ENCODE measurements around the gene CYB5D1.
A peak's percentile ranks its signal among the peaks of the same experiment; 100 is the strongest.
"Not testable (repeated sequence)": the region's sequence is repeated elsewhere in the genome, so short reads cannot be mapped to it uniquely, and the experiment has no call there.

Gene CYB5D1

DNA sequence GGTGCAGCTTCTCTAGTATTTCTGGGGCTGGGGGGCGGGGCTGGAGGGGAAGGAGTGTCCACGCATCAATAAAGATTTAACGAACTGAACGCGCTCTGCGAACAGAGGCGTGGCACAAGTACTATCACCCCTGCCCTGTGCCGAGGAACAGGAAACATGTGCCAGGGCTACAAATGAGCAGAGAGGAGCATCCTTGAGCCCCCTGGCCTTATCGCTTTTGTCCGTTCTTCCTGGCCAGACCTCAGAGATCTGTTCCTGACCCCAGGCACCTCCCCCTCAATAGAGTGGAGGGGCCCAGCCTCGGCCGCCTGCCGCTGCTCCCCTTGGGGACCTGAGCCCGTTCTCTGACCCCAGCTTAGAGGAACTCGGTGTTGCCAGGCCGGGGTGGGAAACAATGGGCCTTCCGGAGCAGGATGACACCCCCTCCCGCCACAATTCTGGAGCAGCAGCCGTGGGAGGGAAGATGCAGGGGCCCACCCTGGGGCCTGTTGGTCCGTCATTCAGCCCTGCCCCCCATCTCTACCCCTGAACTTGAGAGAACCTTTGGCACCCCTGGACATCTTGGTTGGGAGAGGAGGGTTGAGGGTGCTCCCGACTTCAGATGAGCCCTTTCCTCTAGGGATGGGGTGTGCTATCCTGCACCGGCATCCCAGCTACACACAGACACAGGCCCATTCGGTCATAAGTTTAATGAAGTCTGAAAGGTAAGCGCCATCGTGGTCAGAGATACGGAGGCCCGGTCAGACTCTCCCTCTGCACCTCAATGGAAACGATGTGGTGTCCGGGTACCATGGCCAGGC lies 1.6 kb upstream of the CYB5D1 start:
- DNase-seq (ENCODE audit: low read depth in 3 of 3): no peak

DNA sequence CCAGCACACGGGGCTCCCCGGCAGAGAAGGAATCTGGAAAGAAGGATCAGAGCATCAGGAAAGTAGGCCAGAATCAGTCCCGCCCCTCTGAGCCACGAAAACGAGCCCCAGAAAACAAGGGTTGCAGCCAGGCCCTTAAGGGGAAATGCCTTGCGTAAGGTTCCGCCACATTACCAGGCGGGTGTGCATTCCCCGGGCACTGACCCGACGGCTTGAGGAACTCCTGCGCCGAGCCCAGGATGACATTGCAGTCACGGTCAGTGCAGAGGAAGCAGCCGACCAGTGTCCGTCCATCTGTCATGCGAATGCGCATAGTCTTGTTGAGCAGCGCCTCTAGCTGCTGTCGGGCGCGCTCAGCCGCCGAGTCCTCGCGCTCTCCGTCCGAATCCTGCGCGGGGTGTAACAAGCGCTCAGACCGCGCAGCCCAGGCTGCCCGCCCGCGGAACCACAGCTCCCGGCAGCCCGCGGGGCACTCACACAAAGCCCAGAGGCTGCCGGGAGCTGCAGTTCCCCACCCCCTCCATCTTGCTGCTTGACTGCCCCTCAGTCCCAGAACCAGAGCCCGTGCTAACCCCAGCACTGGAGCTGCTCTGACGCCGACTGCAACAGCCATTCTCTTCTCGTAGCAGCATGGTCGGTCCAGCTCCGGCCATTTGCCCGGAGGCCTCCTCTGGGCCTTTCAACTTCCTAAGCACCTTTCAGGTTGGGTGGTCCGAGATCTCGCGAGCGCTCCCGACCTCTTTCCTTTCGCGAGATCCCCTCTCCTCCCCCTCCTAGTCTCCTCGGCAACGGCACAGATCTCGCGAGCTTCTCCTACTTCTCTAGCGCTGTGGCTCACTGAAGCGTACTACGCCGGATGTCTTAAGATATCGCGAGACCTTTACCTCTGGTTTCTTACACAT lies 741 bp upstream of the CYB5D1 start, which contains the start of gene NAA38:
TSS of gene NAA38 (minus strand) at position 749 of the 902 bp plus-strand sequence. CDS start at position 653, 96 bp downstream.
- DNase-seq (ENCODE audit: low read depth in 3 of 3): peak; percentile 79 to 94 (median 91)

DNA sequence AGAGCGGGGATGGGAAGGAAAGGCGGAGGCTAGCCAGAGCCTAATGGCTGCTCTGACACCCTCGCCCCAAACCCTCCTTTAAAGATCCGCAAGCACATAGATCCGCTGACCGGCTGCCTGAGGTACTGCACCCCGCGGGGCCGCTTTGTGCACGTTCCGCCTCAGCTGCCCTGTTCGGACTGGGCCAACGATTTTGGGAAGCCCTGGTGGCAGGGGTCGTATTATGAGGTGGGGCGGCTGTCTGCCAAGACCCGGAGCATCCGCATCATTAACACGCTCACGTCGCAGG lies 663 bp downstream of the CYB5D1 start:
- no peak for DNase-seq (ENCODE audit: low read depth in 3 of 3)

DNA sequence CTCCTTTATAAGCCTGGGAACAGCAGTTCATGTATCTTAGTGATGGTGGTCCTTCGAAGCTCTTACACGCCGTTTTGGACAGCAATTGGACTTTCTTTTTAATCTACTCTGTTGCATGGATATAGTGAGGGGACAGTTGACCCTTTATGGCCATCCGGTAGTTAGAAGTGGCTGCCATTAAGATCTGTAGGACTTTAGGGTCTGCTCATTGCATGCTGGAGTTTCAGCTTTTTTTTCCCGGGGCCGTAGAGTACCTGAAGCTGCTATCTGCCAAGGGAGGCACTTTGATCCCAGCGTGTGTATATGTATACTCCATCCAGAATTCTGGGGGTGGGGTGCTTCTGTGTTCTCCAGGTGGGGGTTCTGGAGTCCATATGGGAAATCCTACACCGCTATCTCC lies 1.2 kb downstream of the CYB5D1 start:
- DNase-seq (ENCODE audit: low read depth in 3 of 3): no peak

DNA sequence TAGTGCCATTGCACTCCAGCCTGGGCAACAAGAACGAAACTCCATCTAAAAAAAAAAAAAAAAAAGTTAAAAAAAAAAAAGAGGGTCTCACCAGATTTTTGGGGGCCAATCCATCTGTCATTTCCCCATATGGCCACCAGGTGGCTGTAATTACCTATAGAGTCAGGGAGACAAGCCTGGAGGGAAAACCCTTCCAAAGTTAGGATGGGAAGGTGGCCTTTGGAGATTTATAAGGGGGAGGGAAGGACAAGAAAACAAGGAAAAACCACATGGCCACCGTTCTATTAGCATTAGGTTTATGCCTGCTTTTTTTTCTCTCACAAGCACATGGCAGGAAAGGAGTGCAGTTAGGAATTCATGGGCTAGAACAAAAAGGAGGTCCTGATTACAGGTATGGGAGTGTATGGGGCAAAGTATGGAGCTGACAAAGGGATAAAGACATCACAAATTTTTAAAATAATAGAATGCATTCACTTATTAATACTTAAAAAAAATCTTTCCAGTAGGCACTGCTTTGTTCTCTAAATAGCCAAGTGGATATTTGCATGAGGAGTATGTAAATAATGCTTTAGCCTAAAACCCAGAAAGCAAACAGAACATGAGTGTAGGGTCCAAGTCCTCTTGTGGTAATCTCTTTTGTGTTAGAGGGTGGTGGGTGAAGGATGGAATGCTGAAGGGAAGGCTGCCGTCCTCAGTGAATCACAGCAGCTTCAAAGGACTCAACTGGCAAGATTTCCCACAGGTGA lies 5.1 kb downstream of the CYB5D1 start:
- DNase-seq (ENCODE audit: low read depth in 3 of 3): no peak

DNA sequence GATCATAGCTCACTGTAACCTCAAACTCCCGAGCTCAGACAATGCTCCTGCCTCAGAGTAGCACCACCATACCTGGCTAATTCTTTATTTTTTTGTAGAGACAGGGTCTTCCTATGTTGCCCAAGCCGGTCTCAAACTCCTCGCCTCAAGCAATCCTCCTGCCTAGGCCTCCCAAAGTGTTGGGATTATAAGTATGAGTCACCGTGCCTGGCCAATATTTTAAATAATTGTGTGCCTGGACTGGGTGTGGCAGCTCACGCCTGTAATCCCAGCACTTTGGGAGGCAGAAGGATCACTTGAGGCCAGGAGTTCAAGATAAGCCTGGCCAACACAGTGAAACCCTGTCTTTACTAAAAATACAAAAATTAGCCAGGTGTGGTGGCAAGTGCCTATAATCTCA lies 6.6 kb downstream of the CYB5D1 start:
- not testable (repeated sequence) for DNase-seq (ENCODE audit: low read depth in 3 of 3)

DNA sequence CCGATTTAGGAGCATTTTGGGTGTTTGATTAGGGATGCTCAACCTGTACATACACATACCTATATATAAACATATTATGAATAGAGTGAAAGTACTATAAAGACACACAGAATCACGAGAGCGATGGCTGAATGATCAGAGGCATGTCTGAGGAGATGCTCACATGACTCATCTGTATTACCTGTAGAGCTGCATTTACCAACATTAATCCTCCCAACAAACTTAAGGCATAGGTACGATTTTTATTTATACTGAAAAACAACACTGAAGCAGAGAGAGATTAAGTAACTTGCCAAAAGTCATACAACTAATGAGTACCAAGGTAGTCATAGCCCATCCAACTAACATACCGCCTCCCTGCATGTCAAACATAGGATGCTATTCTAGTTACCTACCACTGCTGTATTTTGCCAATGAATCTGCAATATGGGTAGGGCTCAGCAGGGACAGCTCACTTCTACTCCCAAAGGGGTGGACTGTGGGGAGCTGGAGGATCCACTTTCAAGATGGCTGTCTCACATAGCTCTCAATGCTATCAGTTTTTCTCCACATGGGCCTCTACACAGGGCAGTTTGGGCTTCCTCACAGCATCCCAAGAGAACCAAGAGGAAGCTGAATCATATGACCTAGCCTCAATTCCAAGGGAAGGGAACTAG lies 7.3 kb downstream of the CYB5D1 start:
- no peak for DNase-seq (ENCODE audit: low read depth in 3 of 3)

DNA sequence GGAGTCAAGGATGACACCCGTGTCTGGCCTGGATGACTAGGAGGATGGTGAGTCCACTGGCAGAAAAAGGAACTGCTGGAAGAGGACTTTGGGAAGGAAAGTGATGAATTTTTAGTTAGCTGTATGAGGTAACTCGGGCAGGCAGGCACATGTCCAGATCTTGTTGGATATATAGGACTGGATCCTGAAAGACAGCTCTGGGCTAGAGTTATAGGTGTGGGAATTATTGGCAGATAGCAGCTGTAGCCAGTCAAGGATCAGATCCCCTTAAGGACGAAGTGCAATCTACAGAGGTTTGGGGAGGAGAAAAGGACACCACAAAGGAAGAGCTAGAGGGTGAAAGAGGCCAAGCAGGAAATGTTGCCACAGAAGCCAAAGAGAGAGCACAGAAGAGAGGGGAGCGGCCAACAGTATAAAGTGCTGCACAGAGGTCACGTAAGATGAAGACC lies 10.1 kb downstream of the CYB5D1 start:
- DNase-seq (ENCODE audit: low read depth in 3 of 3): no peak

DNA sequence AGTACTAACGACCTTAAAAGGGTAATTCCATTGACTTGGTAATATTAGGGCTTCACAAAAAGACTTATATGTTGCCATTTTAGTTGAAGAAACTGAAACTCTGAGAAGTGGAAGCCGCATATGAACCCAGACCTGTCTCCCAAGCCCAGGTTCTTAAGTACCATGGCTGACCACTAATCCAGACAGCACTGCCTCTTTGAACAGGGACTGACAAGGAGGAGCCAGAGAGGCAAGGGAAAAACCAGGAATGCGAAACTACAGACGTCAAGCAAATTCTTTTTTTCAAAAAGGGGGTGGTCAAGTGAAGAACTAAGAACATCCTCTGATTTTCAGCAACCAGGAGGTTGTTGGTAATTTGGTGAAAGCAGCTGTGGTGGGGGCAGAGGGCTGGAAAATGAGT lies 15.2 kb downstream of the CYB5D1 start:
- no peak for DNase-seq (ENCODE audit: low read depth in 3 of 3)

DNA sequence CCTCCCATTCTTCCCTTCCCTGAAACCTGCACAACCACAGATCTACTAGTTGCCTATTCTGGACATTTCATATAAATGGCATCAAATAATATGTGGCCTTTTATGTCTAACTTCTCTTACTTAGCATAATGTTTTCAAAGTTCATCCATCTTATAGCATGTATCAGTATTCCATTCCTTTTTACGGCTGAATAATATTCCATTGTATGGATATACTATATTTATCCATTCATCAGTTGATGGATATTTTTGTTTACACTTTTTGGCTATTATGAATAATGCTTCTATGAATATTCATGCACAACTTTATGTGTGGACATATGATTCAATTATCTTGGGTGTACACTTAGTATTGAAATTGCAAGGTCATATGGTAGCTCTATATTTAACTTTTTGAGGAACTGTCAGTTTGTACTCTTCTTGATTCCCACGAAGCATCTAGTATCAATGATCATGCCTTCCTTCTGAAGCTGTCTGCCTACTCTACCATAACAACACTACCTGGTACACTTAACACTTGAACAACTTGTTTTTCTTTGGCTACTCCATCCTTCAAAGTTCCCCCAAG lies 18.1 kb downstream of the CYB5D1 start:
- no peak for DNase-seq (ENCODE audit: low read depth in 3 of 3)

DNA sequence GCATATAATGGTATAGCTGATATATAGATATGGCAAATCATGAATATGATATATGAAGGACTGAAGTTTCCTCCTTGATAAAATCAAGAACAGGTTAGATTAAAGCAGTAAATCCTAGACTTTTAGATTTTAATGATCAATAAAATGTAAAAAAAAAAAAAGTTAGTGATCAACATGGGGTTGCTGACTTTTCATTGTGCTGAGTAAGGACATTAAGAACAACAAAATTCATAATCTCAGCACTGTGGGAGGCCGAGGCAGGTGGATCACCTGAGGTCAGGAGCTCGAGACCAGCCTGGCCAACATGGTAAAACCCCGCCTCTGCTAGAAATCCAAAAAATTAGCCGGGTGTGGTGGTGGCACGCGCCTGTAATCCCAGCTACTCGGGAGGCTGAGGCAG lies 20.4 kb downstream of the CYB5D1 start:
- no peak for DNase-seq (ENCODE audit: low read depth in 3 of 3)

DNA sequence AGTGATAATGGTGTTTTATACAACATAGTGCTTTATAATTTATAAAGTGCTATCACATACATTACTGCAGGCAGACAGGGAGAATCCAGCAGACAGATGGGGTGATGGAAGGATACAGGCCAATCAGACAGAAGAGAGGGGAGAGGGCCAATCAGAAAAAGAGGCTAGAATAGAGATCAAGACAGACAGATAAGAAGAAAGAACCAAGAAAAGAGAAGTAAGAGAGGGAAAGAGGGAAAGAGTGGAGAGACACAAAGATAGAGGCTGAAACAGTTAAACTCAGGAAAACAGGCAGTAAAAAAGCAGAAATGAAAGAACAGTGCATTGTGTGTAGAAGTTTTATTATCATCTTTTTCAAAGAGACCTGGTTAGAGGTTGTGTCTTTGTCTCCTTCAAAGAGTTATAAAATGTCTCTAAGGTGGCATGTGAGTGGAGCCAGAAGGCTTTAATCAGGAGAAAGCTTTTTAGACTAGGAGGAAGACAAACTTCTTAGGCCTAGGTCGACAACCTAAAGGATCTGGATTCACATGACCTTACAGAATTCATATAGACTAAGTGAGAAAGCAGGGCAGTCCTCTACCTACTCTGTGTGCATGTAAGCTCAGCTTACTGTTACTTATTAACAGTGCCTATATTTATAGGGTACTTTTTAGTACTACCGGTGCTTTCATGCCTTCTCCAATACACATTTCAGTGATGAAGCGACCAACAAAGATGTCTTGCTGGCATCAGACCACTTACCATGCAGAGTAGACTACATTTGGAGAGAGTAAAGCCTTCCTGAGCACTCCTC lies 22.5 kb downstream of the CYB5D1 start:
- no peak for DNase-seq (ENCODE audit: low read depth in 3 of 3)

DNA sequence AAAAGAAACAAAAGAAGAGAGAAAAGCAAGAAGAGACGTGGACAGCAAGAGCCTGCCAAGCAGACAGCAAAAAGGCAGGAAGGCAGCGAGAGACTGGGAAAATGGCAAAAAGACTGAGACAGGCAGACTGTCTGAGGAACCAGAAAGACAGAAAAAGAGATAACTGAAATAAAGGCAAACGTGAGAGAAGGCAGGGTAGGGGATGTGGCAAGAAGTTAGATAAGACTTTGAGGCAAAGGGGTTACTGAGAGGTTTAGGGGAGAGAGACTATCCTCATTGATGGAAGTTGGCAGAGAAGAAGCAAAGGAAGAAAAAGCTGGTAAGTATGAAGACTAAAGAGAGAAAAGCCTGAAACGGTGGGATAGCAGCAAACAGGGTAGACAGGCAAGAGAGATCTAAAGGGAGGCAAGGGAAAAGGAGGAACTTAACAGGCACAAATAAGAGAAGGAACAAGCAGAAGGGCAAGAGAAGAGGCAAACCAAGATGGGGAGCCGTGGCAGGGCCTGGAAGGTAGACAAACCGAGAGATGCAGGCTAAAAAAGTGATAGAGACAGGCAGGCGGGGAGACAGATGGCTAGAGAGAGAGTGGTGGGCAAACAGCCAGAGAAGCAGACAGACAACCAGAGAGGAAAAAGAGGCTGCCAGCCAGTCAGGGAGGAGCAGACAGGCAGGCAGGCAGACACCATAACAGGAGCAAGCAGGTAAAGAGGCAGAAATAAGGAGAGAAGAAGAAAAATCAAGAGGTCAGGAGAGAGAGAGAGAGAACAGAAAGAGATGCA lies 23.7 kb downstream of the CYB5D1 start:
- DNase-seq (ENCODE audit: low read depth in 3 of 3): no peak

DNA sequence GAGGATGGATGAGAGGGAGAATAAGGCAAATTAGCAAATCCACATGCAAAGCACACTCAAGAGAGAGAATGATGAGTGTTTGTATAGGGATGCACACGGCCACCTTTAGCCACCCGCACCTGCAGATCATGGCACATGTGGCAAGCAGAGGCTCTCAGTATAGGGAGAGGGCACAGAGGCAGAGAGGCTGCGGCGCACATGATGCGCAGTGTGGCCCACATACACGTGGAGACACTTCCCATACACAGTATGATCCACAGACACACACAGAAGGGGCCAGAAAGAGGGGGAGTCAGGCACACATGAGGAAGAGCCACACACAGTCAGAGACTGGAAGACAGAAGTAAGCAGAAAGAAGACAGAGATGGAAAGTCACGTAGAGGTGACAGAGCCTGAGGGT lies 24.3 kb downstream of the CYB5D1 start:
- no peak for DNase-seq (ENCODE audit: low read depth in 3 of 3)

DNA sequence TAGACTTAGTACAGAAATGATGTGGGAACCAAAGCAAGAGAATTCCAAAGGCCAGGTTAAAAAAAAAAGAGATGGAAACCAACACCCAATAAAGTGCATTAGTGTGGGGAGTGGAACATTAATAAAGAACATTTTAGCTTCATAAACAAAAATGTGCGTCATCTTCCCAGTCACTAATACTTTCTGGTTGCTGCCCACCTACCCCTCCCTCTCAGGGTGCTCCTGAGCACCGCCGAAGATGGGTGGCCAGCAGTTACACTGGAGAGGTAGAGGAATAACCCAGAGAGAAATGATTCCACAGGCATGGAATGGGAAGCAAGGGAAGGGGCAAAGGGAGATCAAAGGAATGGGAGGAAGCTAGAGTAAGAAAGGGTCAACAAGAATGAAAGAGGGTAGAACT lies 24.8 kb downstream of the CYB5D1 start:
- no peak for DNase-seq (ENCODE audit: low read depth in 3 of 3)

DNA sequence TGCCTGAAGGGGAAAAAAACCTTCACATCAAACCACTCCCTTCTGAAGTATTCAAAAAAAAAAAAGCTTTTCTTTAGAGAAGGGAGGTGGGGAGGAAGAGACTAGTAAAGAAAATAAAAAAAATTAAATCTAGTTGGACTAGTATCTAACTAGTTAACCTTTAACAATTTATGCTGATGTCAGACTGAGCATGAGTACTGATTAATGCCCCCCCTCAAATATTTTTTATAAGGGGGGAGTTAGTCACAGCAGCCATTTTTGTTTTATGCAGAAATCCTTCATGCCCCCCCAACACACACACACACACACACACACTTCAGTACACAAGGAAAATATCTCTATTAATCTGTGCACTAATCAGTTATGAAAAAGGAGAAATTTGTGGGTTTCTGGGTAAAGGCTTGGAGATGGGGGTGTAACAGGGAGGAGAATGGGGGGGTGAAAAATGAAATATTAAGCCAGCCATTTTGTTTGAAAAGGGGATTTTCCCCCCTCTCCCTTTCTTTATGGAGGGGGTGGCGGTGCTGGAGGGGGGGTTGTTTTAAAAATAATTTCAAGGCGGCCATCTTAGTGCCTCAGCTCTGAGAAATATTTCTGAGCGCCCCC lies 26.1 kb downstream of the CYB5D1 start:
- peak in 1 of 3 donors; percentile 40 for DNase-seq (ENCODE audit: low read depth in 3 of 3)

DNA sequence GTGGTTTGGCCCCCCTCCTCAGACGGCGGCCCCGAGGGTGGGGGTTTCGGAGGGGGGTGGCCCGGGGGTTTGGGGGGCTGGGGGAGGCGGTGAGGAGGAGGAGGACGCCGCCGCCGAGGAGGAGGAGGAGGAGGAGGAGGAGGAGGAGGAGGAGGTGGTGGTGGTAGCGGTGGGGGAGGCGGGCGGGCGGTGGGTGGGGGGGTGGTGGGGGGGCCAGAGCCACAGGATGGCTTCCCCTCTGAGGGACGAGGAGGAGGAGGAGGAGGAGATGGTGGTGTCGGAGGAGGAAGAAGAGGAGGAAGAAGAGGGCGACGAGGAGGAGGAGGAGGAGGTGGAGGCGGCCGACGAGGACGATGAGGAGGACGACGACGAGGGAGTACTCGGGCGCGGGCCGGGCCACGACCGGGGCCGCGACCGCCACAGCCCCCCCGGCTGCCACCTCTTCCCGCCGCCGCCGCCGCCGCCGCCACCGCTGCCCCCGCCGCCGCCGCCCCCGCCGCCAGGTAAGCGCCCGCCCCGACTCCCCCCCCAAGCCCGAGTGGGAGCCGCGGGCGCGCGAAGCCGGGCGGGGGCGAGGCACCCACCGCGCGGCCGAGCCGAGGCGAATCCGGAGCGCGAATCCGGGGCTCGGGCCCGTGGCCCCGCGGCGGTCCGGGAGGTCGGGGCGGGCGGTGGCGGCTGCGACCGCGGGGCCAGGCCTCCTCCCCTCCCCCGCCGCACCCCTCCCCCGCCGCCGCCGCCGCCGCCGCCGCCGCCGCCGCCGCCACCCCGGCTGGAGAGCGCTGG lies 27.0 kb downstream of the CYB5D1 start:
- no peak for DNase-seq (ENCODE audit: low read depth in 3 of 3)
